Effector memory CD8-positive, alpha-beta T cell (primary cell): ENCODE results near the gene SEMA4D.

ENCODE experiments used
- ATAC-seq: fragments of 150-1000 bp; cut with Tn5 transposase; replicated peaks from 2 replicates; pipeline ENCODE4 v1.10.0; 2021; ENCODE audit warnings: mild to moderate bottlenecking, moderate library complexity
- DNase-seq, 3 experiments: peaks; one replicate each; pipeline ENCODE4 v3.0.0; 2021
- H3K27ac Mint-ChIP-seq, 2 donors: one replicate each; pipeline ENCODE4 v1.8.0; 2022; ENCODE audit warnings: mild to moderate bottlenecking in 2 of 2, mixed read lengths in 2 of 2, moderate library complexity in 2 of 2
- H3K27me3 Mint-ChIP-seq, 2 donors: one replicate each; pipeline ENCODE4 v1.8.0; 2022; ENCODE audit warnings: mixed read lengths in 2 of 2
- H3K36me3 Mint-ChIP-seq: one replicate; pipeline ENCODE4 v1.8.0; 2022; ENCODE audit warnings: mild to moderate bottlenecking, moderate library complexity, mixed read lengths; ENCODE audit not compliant: insufficient read depth
- H3K4me1 Mint-ChIP-seq, 2 donors: one replicate each; pipeline ENCODE4 v1.8.0; 2022; ENCODE audit warnings: low read depth in 2 of 2, mixed read lengths in 2 of 2
- H3K4me3 Mint-ChIP-seq, 2 donors: one replicate each; pipeline ENCODE4 v1.8.0; 2022; ENCODE audit warnings: mild to moderate bottlenecking in 2 of 2, mixed read lengths in 2 of 2, moderate library complexity in 2 of 2
- H3K9me3 Mint-ChIP-seq, 2 donors: one replicate each; pipeline ENCODE4 v1.8.0; 2022; ENCODE audit warnings: mixed read lengths in 2 of 2

SEMA4D gene

GRCh38 chr9:89414670-89415324 lies 83.1 kb downstream of the SEMA4D start:
- Mint-ChIP-seq H3K4me1 (peaks cover 61 to 90% of the 10 kb centered on the region in 2 donors), H3K27ac (peak overlapping the region in 1 of 2 donors; percentile 38), H3K36me3 (peaks cover 44% of the 10 kb centered on the region), H3K27me3 (no peaks in the 10 kb centered on the region), H3K9me3 (no peaks in the 10 kb centered on the region), H3K4me3 (no peak overlapping the region)
- DNase-seq (no peak), ATAC-seq (no peak)

GRCh38 chr9:89413963-89414638 lies 83.8 kb downstream of the SEMA4D start:
- ATAC-seq: no peak
- peak overlapping the region in 1 of 2 donors; percentile 38 for H3K27ac Mint-ChIP-seq
- H3K36me3 Mint-ChIP-seq: peaks cover 44% of the 10 kb centered on the region
- DNase-seq: no peak
- H3K27me3 Mint-ChIP-seq: no peaks in the 10 kb centered on the region
- no peak overlapping the region for H3K4me3 Mint-ChIP-seq
- peaks cover 63 to 90% of the 10 kb centered on the region in 2 donors for H3K4me1 Mint-ChIP-seq
- no peaks in the 10 kb centered on the region for H3K9me3 Mint-ChIP-seq

- no peak for ATAC-seq
- H3K27ac Mint-ChIP-seq: no peak overlapping the region
- peaks cover 45% of the 10 kb centered on the region for H3K36me3 Mint-ChIP-seq
These were observed 85.0 kb downstream of the SEMA4D start for GRCh38 chr9:89412951-89413350.

GRCh38 chr9:89412541-89412940 lies 85.4 kb downstream of the SEMA4D start:
- no peak for DNase-seq
- Mint-ChIP-seq H3K4me1 (peaks cover 63 to 90% of the 10 kb centered on the region in 2 donors), H3K36me3 (peaks cover 42% of the 10 kb centered on the region), H3K27ac (no peak overlapping the region), H3K9me3 (peaks cover 0 to 2% of the 10 kb centered on the region in 2 donors), H3K4me3 (no peak overlapping the region), H3K27me3 (no peaks in the 10 kb centered on the region)
- no peak for ATAC-seq

More at GRCh38 chr9:89412951-89413350, 85.0 kb downstream of the SEMA4D start:
- H3K4me3 Mint-ChIP-seq: no peak overlapping the region
- H3K27me3 Mint-ChIP-seq: no peaks in the 10 kb centered on the region
- H3K9me3 Mint-ChIP-seq: no peaks in the 10 kb centered on the region
- peaks cover 63 to 90% of the 10 kb centered on the region in 2 donors for H3K4me1 Mint-ChIP-seq
- no peak for DNase-seq

GRCh38 chr9:89411759-89412158 lies 86.2 kb downstream of the SEMA4D start:
- peak overlapping the region; percentile 55 to 92 for H3K27ac Mint-ChIP-seq
- H3K9me3 Mint-ChIP-seq: peaks cover 0 to 4% of the 10 kb centered on the region in 2 donors
- ATAC-seq: no peak
- H3K4me3 Mint-ChIP-seq: no peak overlapping the region
- no peaks in the 10 kb centered on the region for H3K27me3 Mint-ChIP-seq
- peaks cover 37% of the 10 kb centered on the region for H3K36me3 Mint-ChIP-seq
- DNase-seq: no peak
- peaks cover 62 to 88% of the 10 kb centered on the region in 2 donors for H3K4me1 Mint-ChIP-seq

GRCh38 chr9:89410641-89411350 lies 87.1 kb downstream of the SEMA4D start:
- Mint-ChIP-seq H3K9me3 (peaks cover 0 to 4% of the 10 kb centered on the region in 2 donors), H3K4me1 (peaks cover 67 to 90% of the 10 kb centered on the region in 2 donors), H3K4me3 (peak overlapping the region; percentile 74 to 77), H3K27ac (peak overlapping the region; percentile 87 to 92), H3K36me3 (peaks cover 33% of the 10 kb centered on the region), H3K27me3 (no peaks in the 10 kb centered on the region)
- ATAC-seq (peak; percentile 10), DNase-seq (no peak)

- peak overlapping the region; percentile 74 to 77 for H3K4me3 Mint-ChIP-seq
- DNase-seq (no peak), ATAC-seq (no peak)
- peak overlapping the region; percentile 87 to 92 for H3K27ac Mint-ChIP-seq
- no peaks in the 10 kb centered on the region for H3K27me3 Mint-ChIP-seq
- peaks cover 40% of the 10 kb centered on the region for H3K36me3 Mint-ChIP-seq
- peaks cover 0 to 4% of the 10 kb centered on the region in 2 donors for H3K9me3 Mint-ChIP-seq
- peaks cover 71 to 86% of the 10 kb centered on the region in 2 donors for H3K4me1 Mint-ChIP-seq
These were observed 87.9 kb downstream of the SEMA4D start for GRCh38 chr9:89410022-89410421.

GRCh38 chr9:89409466-89409865 lies 88.4 kb downstream of the SEMA4D start:
- ATAC-seq (no peak), DNase-seq (no peak)
- Mint-ChIP-seq H3K36me3 (peaks cover 41% of the 10 kb centered on the region), H3K9me3 (peaks cover 0 to 4% of the 10 kb centered on the region in 2 donors), H3K27me3 (no peaks in the 10 kb centered on the region), H3K4me3 (peak overlapping the region; percentile 74 to 77), H3K27ac (peak overlapping the region; percentile 87 to 92), H3K4me1 (peaks cover 76 to 87% of the 10 kb centered on the region in 2 donors)

- H3K4me3 Mint-ChIP-seq: peak overlapping the region; percentile 74 to 77
- peak overlapping the region; percentile 87 to 92 for H3K27ac Mint-ChIP-seq
- no peaks in the 10 kb centered on the region for H3K27me3 Mint-ChIP-seq
- peak; percentile 96 for ATAC-seq
- H3K36me3 Mint-ChIP-seq: peaks cover 49% of the 10 kb centered on the region
- H3K4me1 Mint-ChIP-seq: peaks cover 73 to 81% of the 10 kb centered on the region in 2 donors
- peaks cover 0 to 4% of the 10 kb centered on the region in 2 donors for H3K9me3 Mint-ChIP-seq
- DNase-seq: peak; percentile 61 to 71 (median 67)
These were observed 89.2 kb downstream of the SEMA4D start for GRCh38 chr9:89408628-89409101.

GRCh38 chr9:89407070-89407469 lies 90.8 kb downstream of the SEMA4D start:
- ATAC-seq: no peak
- peaks cover 65% of the 10 kb centered on the region for H3K36me3 Mint-ChIP-seq
- peak overlapping the region; percentile 62 to 77 for H3K4me3 Mint-ChIP-seq
- peaks cover 70 to 72% of the 10 kb centered on the region in 2 donors for H3K4me1 Mint-ChIP-seq
- peak overlapping the region; percentile 54 to 92 for H3K27ac Mint-ChIP-seq
- DNase-seq: no peak
- H3K27me3 Mint-ChIP-seq: no peaks in the 10 kb centered on the region
- H3K9me3 Mint-ChIP-seq: peaks cover 0 to 4% of the 10 kb centered on the region in 2 donors

GRCh38 chr9:89405826-89406225 lies 92.1 kb downstream of the SEMA4D start:
- ATAC-seq (no peak), DNase-seq (no peak)
- H3K4me1 Mint-ChIP-seq: peaks cover 60 to 65% of the 10 kb centered on the region in 2 donors

GRCh38 chr9:89404074-89404473 lies 93.8 kb downstream of the SEMA4D start:
- ATAC-seq: no peak
- Mint-ChIP-seq H3K36me3 (peaks cover 77% of the 10 kb centered on the region), H3K4me3 (peak overlapping the region in 1 of 2 donors; percentile 25), H3K27me3 (no peaks in the 10 kb centered on the region), H3K4me1 (peaks cover 47 to 60% of the 10 kb centered on the region in 2 donors), H3K27ac (peak overlapping the region; percentile 54 to 92), H3K9me3 (peaks cover 0 to 4% of the 10 kb centered on the region in 2 donors)
- DNase-seq: no peak

More at GRCh38 chr9:89405826-89406225, 92.1 kb downstream of the SEMA4D start:
- Mint-ChIP-seq H3K9me3 (peaks cover 0 to 4% of the 10 kb centered on the region in 2 donors), H3K36me3 (peaks cover 67% of the 10 kb centered on the region), H3K4me3 (peak overlapping the region; percentile 62 to 77), H3K27ac (peak overlapping the region; percentile 54 to 92), H3K27me3 (no peaks in the 10 kb centered on the region)
